Hepatocyte (in vitro differentiated cells): ENCODE data around the gene PRTG.

Experiments used
- EZH2 ChIP-seq: fragments of 200-600 bp; sonication (generic); IDR thresholded peaks from 2 replicates; pipeline ENCODE4 v1.6.1; 2016; ENCODE audit warnings: antibody characterized with exemption, mild to moderate bottlenecking, borderline replicate concordance
- EZH2phosphoT487 ChIP-seq: fragments of 200-600 bp; sonication (generic); IDR thresholded peaks from one replicate; pipeline ENCODE4 v1.6.1; 2018; ENCODE audit warnings: antibody characterized with exemption, mild to moderate bottlenecking, low read depth, moderate library complexity; ENCODE audit not compliant: unreplicated experiment, severe bottlenecking
- TF ChIP-seq, protein P1 (sequence below): fragments of 200-600 bp; sonication (generic); IDR thresholded peaks from 2 replicates; pipeline ENCODE4 v1.5.1; 2016; ENCODE audit warnings: antibody characterized with exemption, mild to moderate bottlenecking; ENCODE audit not compliant: poor library complexity

DNA sequence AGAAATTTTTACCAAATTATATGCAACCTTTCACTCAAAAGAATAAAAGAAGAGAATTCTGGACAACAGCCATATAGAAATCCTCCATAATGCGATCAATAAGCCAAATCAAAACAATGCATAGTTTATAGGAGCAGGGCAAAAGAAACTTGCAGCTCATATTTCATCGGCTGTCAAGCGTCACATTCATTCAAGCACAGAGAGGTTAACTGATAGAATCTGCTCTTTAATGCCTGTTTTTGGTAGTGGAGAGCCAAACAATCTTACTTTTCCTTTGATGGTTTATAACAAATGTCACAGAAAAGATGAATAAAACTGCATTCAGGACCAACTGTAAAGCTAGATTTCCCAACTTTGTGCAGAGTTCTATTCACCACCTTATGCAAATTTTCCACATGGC lies 35.4 kb downstream of the PRTG start:
- TF ChIP-seq, protein P1, sequence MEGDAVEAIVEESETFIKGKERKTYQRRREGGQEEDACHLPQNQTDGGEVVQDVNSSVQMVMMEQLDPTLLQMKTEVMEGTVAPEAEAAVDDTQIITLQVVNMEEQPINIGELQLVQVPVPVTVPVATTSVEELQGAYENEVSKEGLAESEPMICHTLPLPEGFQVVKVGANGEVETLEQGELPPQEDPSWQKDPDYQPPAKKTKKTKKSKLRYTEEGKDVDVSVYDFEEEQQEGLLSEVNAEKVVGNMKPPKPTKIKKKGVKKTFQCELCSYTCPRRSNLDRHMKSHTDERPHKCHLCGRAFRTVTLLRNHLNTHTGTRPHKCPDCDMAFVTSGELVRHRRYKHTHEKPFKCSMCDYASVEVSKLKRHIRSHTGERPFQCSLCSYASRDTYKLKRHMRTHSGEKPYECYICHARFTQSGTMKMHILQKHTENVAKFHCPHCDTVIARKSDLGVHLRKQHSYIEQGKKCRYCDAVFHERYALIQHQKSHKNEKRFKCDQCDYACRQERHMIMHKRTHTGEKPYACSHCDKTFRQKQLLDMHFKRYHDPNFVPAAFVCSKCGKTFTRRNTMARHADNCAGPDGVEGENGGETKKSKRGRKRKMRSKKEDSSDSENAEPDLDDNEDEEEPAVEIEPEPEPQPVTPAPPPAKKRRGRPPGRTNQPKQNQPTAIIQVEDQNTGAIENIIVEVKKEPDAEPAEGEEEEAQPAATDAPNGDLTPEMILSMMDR, result no peak
- TF ChIP-seq EZH2 (no peak), EZH2phosphoT487 (no peak)
